Astrocyte (in vitro differentiated cells and primary cell): ENCODE results near the gene ANKRD40. TPM values are rescaled to one million over a fixed set of nuclear protein-coding genes. Genes with fewer than 3 reads are reported as not detected.

Source experiments
- DNase-seq: peaks from one replicate; pipeline ENCODE4 v3.0.0-alpha.2; 2010; ENCODE audit warnings: low read depth
- FAIRE-seq: peaks from 2 replicates; lab custom pipeline; 2011; peaks lifted over from hg19 to GRCh38; lab: Jason Lieb, UNC
- H2AFZ ChIP-seq: 2 replicates; pipeline ENCODE4 v1.6.0; 2012; ENCODE audit warnings: low read depth, low read length, inconsistent platforms
- H3K27ac ChIP-seq: 2 replicates; pipeline ENCODE4 v1.5.1; 2011; ENCODE audit warnings: low read depth, low read length, inconsistent platforms
- H3K27me3 ChIP-seq: 2 replicates; pipeline ENCODE4 v1.6.0; 2011; ENCODE audit warnings: low read length, inconsistent platforms; ENCODE audit not compliant: insufficient read depth
- H3K36me3 ChIP-seq: 2 replicates; pipeline ENCODE4 v1.5.1; 2011; ENCODE audit warnings: low read length, inconsistent platforms; ENCODE audit not compliant: insufficient read depth
- H3K4me1 ChIP-seq: 2 replicates; pipeline ENCODE4 v1.5.1; 2011; ENCODE audit warnings: low read length, inconsistent platforms; ENCODE audit not compliant: insufficient read depth
- H3K4me2 ChIP-seq: 2 replicates; pipeline ENCODE4 v1.6.0; 2012; ENCODE audit warnings: low read length, inconsistent platforms
- H3K4me3 ChIP-seq: 2 replicates; pipeline ENCODE4 v1.5.1; 2011; ENCODE audit warnings: low read depth, mild to moderate bottlenecking, low read length, inconsistent platforms; ENCODE audit not compliant: insufficient read depth
- H3K79me2 ChIP-seq: 2 replicates; pipeline ENCODE4 v1.6.0; 2012; ENCODE audit warnings: mild to moderate bottlenecking, low read length, inconsistent platforms; ENCODE audit not compliant: insufficient read depth
- H3K9ac ChIP-seq: 2 replicates; pipeline ENCODE4 v1.6.0; 2012; ENCODE audit warnings: mild to moderate bottlenecking, low read length, inconsistent platforms
- H3K9me3 ChIP-seq: 2 replicates; pipeline ENCODE4 v1.5.1; 2012; ENCODE audit warnings: low read depth, mild to moderate bottlenecking, low read length, inconsistent platforms; ENCODE audit not compliant: insufficient read depth
- H4K20me1 ChIP-seq: 2 replicates; pipeline ENCODE4 v1.6.0; 2012; ENCODE audit warnings: low read length, inconsistent platforms; ENCODE audit not compliant: insufficient read depth
- H3K27ac Mint-ChIP-seq: one replicate; pipeline ENCODE4 v1.8.0; 2021; ENCODE audit warnings: mild to moderate bottlenecking, mixed read lengths; ENCODE audit not compliant: unreplicated experiment
- H3K27me3 Mint-ChIP-seq: one replicate; pipeline ENCODE4 v1.8.0; 2021; ENCODE audit warnings: low read depth, mixed read lengths; ENCODE audit not compliant: unreplicated experiment
- H3K36me3 Mint-ChIP-seq: one replicate; pipeline ENCODE4 v1.8.0; 2021; ENCODE audit warnings: low read depth, mixed read lengths; ENCODE audit not compliant: unreplicated experiment
- H3K4me1 Mint-ChIP-seq: one replicate; pipeline ENCODE4 v1.8.0; 2021; ENCODE audit warnings: low read depth, mixed read lengths; ENCODE audit not compliant: unreplicated experiment
- H3K4me3 Mint-ChIP-seq: one replicate; pipeline ENCODE4 v1.8.0; 2021; ENCODE audit warnings: mild to moderate bottlenecking, moderate library complexity, mixed read lengths; ENCODE audit not compliant: unreplicated experiment
- H3K9me3 Mint-ChIP-seq: one replicate; pipeline ENCODE4 v1.8.0; 2021; ENCODE audit warnings: mild to moderate bottlenecking, mixed read lengths; ENCODE audit not compliant: unreplicated experiment
- CTCF ChIP-seq: IDR thresholded peaks from 2 replicates; pipeline ENCODE4 v1.5.1; 2011; ENCODE audit warnings: low read depth, mild to moderate bottlenecking, inconsistent platforms, low read length, moderate library complexity; ENCODE audit not compliant: insufficient read depth
- EZH2 ChIP-seq: IDR thresholded peaks from 2 replicates; pipeline ENCODE4 v1.6.1; 2012; ENCODE audit warnings: mild to moderate bottlenecking, low read length, inconsistent platforms; ENCODE audit not compliant: insufficient read depth
- total RNA-seq: library from RNA; stranded (reverse); gene quantifications from 2 replicates; pipeline ENCODE4 v1.2.1, GENCODE V29; 2021

ANKRD40 gene
- total RNA-seq, 1 donor from 2014 or later: 38.3 TPM

DNA sequence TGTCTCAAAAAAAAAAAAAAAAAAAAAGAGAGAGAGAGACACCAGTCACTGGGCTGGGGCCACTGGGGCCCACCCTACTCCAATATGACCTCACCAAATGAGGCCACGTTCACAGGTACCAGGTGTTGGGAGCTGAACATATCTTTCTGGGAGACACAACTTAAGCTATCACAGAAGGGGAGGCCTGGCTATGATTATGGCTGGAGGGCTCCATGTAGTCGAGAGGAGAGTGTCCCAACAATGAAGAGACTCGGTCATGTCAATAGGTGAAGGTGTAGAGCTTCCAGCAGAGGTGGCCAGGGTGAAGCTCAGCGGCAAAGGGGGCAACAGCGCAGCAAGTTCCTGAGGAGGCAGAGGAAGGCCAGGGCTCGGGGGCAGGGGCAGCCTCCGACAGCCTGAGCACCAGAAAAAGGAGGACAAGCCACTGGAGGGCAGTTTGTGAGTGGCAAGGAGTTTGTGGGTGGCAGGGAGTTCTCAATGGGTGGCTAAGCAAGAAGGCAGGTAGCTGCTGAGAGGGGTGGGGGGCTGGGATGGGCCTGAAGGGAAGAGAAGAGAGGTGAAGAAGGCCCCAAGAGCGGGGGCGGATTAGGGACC is 45.0 kb downstream of the ANKRD40 start:
- peaks cover 3% of the 10 kb centered on the region for H3K9me3 Mint-ChIP-seq
- no peak for TF ChIP-seq CTCF
- TF ChIP-seq EZH2: no peak
- H3K27ac ChIP-seq: no peak overlapping the region

DNA sequence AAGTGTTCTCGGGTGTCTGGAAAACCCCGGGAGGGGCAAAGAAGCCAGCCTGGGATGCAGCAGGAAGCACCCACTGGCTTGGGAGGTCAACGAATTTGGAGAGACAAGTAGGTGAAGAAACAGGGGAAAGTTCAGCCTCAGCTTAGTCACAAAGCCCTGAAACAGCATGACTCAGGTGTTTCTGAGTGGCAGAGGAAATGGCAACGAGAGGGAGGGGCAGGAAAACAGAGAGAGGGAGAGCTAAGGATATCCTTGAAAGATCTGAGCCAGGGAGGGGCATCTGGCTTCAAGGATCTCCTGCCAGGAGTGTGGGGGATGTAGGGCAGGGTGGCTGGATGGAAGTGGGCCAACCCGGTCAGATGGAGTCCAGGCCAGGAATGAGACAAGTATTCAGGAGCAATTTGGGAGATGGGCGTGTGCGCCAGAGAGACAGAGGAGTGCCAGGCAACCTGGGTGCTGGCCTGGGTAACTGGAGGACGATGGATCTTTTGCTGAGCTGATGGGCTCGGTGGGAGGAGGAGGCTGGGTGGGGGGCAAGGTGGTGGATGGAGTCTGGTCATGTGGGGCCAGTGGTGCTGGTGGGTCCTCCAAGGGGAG is 45.8 kb downstream of the ANKRD40 start:
- DNase-seq: peak; percentile 81
- Histone ChIP-seq H3K36me3 (no peaks in the 10 kb centered on the region), H3K4me3 (no peak overlapping the region), H4K20me1 (no peaks in the 10 kb centered on the region), H2AFZ (peak overlapping the region; percentile 75), H3K27me3 (no peaks in the 10 kb centered on the region), H3K9me3 (no peaks in the 10 kb centered on the region), H3K4me2 (peak overlapping the region; percentile 78), H3K27ac (peak overlapping the region; percentile 33), H3K9ac (peak overlapping the region; percentile 34), H3K79me2 (no peaks in the 10 kb centered on the region), H3K4me1 (peaks cover 25% of the 10 kb centered on the region)
- Mint-ChIP-seq H3K27ac (peak overlapping the region; percentile 96), H3K9me3 (peaks cover 3% of the 10 kb centered on the region), H3K27me3 (peaks cover 26% of the 10 kb centered on the region), H3K4me3 (peak overlapping the region; percentile 67), H3K36me3 (peaks cover 5% of the 10 kb centered on the region), H3K4me1 (peaks cover 16% of the 10 kb centered on the region)
- no peak for TF ChIP-seq CTCF
- TF ChIP-seq EZH2: no peak
- FAIRE-seq: no peak

More for the DNA sequence above, 45.0 kb downstream of the ANKRD40 start:
- no peak overlapping the region for H3K4me3 ChIP-seq
- no peaks in the 10 kb centered on the region for H3K27me3 ChIP-seq
- no peak overlapping the region for H3K9ac ChIP-seq
- Mint-ChIP-seq H3K4me1 (peaks cover 16% of the 10 kb centered on the region), H3K27me3 (peaks cover 17% of the 10 kb centered on the region), H3K27ac (no peak overlapping the region), H3K36me3 (peaks cover 5% of the 10 kb centered on the region), H3K4me3 (no peak overlapping the region)
- H3K9me3 ChIP-seq: no peaks in the 10 kb centered on the region
- no peaks in the 10 kb centered on the region for H4K20me1 ChIP-seq
- DNase-seq: no peak
- no peak overlapping the region for H2AFZ ChIP-seq
- H3K4me1 ChIP-seq: peaks cover 29% of the 10 kb centered on the region
- no peak for FAIRE-seq
- no peaks in the 10 kb centered on the region for H3K36me3 ChIP-seq
- H3K79me2 ChIP-seq: no peaks in the 10 kb centered on the region
- no peak overlapping the region for H3K4me2 ChIP-seq

DNA sequence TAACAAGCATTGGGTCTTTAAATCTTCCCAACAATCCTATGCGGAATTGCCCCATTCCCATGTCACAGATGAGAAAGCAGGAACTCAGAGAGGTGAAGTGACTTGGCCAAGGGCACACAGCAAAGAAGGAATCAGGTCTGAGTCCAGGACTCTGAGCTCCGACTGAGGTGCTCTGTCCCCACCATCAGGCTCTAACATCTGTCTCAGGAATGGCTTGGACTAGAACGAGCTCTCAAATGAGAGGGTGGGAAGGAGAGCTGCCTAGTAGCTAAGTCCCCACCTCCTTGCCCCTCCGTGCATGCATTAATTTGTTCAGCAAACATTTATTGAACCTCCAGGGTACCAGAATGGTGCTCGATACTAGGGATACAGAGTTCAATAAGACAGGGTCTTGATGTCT is 46.4 kb downstream of the ANKRD40 start:
- Histone ChIP-seq H3K9me3 (no peaks in the 10 kb centered on the region), H3K4me1 (peaks cover 25% of the 10 kb centered on the region), H2AFZ (peak overlapping the region; percentile 75), H3K4me2 (peak overlapping the region; percentile 78), H3K27me3 (no peaks in the 10 kb centered on the region), H3K79me2 (no peaks in the 10 kb centered on the region), H3K27ac (peak overlapping the region; percentile 23), H3K9ac (peak overlapping the region; percentile 34), H4K20me1 (no peaks in the 10 kb centered on the region), H3K4me3 (no peak overlapping the region), H3K36me3 (no peaks in the 10 kb centered on the region)
- FAIRE-seq (no peak), DNase-seq (no peak)
- H3K27ac Mint-ChIP-seq: peak overlapping the region; percentile 96
- no peak for TF ChIP-seq EZH2
- TF ChIP-seq CTCF: no peak
- H3K27me3 Mint-ChIP-seq: peaks cover 28% of the 10 kb centered on the region
- H3K4me1 Mint-ChIP-seq: peaks cover 16% of the 10 kb centered on the region
- H3K36me3 Mint-ChIP-seq: peaks cover 5% of the 10 kb centered on the region
- H3K4me3 Mint-ChIP-seq: no peak overlapping the region
- peaks cover 3% of the 10 kb centered on the region for H3K9me3 Mint-ChIP-seq
